GM18508 (cell line): ENCODE measurements around the gene GADD45G.

Experiments used
- ATAC-seq: cut with Tn5 transposase; IDR thresholded peaks from one replicate; pipeline ENCODE4 v1.9.1; 2021; ENCODE audit warnings: moderate number of reproducible peaks; ENCODE audit not compliant: insufficient read depth, unreplicated experiment

Gene GADD45G

DNA sequence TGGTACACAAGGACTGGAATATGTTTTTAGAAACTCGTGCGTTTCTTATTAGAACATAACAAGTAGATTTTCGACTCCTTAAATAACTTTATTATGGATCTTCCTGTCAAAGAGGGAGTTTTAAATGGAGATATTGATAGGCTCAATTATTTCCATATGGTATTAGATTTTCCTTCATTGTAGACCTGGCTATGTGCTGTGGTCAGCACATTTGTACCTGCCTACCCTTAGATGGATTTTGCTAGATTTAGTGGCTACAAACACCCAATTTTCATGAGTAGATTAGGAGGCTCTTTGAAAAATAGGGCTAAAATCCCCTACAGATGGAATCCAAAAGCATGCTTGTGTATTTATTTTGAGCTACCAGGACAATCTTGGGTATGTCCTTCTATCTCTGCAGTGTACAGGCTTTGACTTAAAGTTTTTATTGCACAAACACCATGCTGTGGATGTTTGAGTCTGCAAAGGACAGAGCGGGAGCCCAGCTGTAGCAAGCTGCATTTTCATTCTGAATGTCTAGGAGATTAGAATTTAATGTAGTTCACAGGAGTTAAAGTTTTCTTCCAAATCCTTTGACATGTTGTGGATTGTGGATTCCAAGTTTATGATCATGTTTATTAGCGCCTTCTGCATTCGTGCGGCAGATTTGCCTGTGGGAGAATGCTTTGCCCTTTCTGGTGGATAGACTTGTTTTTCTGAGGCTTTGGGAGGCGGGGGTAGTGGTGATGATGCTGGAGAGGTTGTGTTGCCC lies 41.6 kb downstream of the GADD45G start:
- no peak for ATAC-seq

DNA sequence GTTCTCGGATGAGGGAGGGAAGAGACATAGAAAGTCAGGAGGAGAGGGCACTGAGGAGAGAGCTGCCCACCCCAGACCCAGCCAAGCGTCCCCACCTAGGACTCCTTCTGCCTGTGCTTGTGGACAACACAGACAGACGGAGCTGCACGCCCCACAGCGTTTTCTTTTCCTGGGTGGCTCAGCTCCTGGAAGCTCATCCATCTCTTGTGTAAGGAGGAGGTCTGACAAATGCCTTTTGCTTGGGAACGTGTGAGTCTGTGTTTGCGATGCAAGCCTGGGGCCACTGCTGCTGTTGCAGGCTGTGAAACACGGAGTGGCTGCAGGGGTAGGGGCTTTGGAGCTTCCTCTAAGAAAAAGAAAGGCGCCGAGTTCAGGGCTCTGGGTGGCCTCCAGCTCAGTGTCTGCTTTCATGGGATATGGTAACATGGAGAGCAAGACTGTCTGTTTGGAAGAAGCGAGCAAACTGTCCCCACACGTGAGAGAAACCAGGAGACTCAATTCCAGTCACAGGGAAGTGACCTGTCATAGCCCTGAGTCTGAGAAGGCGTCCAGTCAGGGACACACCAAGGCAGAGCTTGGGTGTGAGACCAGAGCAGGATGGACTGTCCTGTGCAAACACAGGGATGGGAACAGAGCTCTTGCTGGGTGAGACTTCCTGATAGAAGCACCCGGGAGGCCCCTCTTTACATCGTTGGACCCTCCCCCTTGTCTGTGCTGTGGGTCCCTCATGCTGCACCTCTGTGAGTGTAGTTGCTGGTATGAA lies 42.7 kb downstream of the GADD45G start:
- no peak for ATAC-seq

DNA sequence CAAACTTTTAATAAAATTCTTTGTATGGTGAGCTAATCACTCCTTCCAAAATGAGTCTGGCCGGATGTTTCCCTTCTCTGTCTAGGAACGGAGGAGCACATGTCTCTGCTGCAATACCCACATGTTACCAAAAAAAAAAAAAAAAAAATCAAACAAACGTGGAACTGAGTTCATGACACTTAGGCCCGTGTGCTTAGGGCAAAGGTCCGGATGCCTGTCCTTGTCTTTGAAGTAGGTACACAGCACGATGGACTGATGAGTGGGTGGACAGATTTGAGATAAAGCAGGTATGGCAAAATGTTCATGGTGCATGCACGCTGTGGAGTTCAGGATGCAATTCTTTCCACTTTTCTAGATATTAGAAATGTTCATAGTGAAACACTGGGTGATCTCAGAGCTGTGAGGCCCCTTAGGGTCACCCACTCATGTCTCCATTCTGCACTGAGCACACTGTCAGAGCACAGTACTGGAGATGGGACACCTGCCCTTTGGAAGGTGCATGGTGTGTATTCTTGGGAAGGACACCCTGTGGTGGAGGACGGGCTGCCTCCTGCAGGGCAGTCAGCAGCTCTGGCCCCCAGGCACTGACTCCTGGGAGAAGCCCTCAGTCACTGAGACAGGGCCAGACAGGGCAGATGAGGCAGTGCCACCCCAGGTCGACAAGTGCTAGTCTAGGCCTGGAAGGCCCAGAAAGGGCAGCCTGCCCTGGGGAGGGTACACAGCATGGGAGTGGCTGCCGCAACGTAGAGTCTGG lies 43.6 kb downstream of the GADD45G start:
- no peak for ATAC-seq

DNA sequence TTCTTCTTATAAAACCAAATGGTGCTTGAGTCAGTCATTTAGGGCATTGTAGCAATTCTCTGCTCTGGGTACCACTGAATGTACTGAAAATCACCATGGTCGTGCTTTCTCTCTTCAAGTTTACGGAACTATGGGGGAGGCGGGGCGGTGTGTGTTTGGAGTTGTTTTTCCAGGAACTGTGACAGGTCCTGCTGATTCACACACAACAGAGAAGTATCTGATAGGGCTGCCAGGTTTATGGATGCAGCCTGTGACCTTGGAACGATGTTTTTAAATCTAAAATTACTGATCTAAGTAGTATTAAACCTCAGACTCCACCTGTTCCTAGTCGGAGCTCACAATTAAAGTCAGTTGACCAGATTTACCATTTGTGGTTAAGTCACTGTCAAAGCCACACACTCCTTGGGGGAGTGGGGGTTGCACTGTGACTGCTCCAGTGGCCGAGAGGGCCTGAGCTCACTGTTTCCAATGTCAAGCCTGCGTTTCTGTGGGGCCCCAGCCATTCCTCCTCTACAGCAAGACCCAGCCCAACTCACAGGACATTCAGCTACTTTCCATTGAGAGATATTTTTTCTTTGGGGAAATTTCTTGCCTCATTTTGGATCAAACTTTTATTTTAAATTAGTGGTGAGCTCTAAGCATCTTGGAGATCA lies 44.4 kb downstream of the GADD45G start:
- no peak for ATAC-seq

DNA sequence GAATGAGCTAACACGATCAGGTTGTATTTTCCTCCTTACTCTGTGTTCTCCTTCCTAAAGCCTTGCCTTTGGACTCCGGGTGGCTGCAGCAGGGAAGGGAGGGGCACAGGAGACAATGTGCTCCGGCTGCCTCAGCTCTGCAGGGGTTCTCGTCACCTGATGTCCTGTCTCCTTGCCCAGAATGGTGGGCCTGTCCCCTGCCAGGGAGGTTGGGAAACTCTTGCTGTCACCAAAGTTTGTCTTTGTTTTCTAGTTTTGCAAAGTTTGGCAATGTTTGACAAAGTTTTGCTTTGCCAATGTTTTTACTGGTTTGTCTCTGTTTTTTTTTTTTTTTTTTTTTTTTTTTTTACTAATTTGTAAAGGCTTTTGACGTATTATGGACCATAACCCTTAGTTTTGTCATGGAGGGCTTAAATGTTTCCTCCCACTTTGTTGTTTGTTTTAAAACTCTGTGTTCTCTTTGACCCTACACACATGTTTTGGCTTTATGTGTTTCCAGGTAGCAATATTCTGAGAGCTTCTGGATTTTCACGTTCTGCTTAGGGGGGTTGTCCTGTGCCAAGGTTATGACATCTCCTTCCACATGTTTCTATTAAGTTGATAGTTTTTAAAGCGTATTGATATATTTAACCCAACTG lies 49.3 kb downstream of the GADD45G start:
- ATAC-seq, result no peak

DNA sequence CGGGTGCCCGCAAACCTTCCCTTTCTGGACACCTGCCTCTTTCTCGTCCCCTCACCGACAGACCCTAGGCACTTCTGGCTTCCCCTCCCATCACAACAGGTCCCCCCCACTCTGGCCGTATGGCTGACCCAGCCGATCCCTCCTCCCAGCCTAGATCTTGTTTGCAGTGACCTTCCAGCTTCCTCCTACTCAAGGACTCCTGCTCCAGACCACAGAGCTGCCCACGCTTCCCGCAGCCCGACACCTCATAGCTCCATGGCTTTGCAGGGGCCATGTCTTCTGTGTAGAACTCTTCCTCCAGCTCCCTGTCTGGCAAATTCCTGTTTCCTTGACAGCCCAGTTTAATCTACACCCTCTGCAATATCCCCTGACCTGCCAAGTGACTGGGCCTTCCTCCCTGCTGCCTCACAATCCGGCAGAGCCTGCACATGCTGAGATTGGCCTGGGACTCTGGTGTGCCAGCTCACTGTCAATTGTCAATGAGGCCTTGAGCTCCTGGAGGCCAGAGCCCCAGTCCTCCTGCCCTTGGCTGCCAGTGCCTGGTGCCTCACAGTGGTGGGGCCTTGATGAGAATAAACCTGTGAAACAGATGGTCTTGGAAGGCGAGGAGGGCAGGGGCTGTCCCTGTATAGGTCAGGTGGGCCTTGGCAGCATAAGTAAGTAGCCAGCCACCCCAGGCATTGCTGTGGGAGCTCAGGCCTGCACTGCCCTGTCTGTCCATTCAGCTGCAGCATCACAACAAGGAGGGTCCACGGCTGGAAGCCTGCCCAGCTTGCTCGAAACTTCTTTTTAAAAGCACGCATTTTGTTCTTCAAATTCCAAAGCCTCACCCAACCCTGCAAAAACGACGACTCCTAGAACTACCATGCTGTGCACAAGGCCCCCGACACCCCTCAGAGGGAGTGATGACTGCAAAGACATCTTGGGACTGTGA lies 50.5 kb downstream of the GADD45G start:
- ATAC-seq, result no peak
